Activated CD8-positive, alpha-beta memory T cell treated with anti-CD3 and anti-CD28 coated beads for 4 hours (primary cell): ENCODE results near the gene PTPN14.
"Not testable (repeated sequence)": the region's sequence is repeated elsewhere in the genome, so short reads cannot be mapped to it uniquely, and the experiment has no call there.

ENCODE experiments used
- DNase-seq, 2 donors: peaks; one replicate each; pipeline ENCODE4 v3.0.0-alpha.2; 2020; ENCODE audit warnings: low read depth in 2 of 2

PTPN14 gene

DNA sequence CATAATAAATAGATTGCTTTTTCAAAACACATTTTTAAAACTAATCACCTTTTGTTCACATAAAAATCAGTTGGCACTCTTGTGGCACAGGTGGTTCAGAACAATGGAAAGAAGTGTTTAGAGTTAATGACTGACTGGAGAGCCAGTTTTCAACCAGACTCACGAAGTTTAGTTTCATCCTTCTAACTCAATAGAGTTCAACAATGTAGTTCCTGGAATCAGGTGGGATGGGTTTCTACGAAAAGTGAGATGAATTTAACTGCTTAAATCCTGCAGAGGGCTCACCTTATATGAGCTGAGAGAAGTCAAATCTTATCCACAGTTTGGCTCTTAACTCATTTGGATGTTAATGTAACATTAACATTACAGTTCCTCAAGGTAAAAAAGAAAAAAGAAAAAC lies 153.9 kb downstream of the PTPN14 start:
- no peak for DNase-seq

DNA sequence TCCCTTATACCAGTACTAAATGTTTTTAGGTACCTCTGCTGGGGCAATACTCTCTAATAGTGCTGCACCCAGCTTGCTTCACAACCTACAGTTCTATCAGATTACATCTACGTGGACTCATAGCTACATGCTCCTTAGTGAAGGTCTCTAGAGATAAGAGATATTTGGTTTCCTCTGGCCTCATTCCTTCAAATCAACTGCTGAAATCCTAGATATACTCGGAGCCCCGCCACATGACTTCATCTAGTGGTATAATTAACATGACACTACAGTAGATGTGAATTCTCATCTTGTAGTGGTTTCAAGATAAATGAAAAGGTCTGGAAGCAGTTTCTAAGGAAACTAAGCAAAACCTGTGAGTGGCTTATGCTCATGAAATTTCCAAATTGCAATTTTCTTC lies 155.1 kb downstream of the PTPN14 start:
- DNase-seq, result no peak

DNA sequence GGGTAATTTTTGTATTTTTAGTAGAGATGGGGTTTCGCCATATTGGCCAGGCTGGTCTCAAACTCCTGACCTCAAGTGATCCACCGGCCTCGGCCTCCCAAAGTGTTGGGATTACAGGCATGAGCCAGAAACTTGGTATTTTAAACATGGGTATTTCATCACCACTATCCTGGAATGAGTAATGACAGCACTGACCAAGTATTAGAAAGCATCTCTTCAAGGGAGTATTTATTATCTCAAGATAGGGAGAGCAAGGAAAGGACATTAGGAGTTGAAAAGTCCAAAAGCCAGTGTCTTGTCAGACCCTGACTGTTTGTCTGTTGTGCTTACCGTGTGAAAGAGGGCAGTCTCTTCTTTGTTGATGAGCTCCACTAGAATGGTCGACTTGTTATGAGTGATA lies 156.8 kb downstream of the PTPN14 start:
- not testable (repeated sequence) for DNase-seq

DNA sequence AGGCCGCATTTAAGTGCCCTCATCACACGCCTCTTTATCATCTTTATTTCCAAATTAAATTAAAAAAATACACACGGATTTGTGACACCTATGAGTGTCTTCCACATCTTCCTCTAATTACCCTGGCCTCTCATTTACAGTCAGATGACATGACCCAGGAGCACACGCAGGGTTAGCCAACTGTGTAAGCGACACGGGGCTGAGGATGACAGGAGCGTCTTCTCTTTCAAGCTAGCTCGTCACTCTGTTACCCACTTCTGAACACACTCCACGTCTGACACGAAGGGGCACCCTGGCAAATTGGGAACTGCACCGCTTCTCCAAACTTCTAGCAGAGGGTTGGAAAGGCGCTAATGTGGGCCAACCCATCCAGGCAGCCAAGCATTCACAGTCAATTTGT lies 158.3 kb downstream of the PTPN14 start:
- no peak for DNase-seq

DNA sequence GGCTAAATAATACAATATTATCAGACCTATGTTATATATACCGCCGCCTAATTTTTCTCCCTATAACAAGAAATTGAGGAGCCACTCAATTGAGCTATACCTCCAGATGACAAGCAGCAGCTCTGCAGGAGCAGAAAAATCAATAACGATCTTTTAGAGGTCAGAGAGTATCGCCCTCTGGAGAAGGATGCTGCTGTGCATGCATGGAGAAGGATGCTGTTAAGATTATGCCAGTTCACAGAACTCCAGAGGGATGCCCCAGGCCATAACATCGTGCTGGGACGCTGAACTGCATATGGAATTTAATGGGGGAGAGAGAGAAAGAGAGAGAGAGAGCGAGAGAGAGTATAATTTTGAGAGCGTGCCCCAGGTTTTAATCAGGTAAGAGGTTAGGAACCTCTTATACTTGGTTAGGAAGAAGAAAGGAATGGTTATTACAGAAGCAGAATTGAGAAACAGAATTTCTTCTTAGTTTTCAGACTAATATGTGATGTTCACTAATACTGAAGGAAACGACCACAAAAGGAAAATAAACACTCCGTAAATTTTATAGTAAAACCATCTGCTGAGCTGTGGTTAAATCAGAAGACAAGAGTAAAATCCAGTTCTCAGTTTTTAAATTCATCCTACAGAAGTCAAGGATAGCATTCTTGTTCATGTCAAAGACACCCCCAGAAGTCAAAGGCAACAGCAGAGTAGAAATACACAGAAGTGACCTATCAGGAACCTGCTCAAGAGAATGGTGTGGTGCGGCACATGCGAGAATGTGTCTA lies 159.3 kb downstream of the PTPN14 start:
- no peak for DNase-seq

DNA sequence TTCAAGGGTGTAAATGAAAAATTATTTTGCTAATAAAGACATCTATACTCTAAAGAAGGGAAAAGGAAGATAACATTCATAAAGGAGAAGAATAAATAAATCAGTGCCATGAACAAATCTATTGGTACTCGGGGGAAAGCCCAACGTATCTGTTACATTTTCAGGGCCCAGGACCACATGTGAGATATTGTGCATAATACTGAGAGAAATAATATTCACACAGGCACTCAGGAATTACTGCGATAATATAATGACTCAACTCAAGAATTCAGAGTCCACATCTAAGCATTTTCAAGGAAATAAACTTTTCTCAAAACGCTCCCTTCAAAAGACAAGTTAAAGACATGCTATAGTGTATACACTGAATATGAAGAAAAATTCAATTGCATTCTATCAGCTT lies 161.7 kb downstream of the PTPN14 start:
- no peak for DNase-seq

DNA sequence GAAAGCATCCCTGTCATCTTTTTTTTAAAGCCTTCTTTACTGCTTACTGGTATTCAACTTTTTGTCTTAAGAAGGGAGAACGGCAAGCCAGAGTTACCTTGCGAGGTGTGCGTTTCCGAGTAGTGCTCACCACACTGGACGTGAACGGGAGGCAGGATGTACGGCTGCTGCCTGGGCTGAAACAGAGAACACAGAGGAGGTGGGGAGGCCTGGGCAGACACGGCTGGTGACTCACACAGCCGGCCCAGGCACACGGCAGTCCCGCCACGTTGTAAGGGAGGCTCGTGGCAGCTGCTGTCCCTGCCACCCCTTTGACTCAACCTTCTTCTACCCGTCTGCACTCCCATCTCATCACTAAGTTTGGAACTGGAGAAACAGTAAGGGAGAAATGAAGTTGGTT lies 164.7 kb downstream of the PTPN14 start:
- DNase-seq, result no peak

DNA sequence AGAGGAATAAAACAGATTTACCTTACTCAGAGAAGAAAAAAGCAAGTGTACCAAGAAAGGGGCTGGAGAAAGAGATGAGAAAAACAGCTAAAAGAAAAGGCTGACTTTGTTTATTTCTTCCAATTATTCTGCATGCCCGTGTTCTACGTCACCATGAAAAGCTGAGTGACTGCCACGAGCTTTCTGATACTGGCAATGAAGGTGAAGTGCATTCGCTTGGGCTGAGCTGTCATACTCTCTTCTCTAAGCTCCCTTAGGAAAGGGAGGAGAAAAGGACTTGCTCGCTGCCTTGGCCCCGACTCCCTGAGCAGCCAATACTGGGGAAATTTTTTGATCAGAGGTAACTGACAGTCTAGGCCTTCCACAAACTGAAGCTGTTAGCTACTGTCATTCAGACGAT lies 165.1 kb downstream of the PTPN14 start:
- no peak for DNase-seq

DNA sequence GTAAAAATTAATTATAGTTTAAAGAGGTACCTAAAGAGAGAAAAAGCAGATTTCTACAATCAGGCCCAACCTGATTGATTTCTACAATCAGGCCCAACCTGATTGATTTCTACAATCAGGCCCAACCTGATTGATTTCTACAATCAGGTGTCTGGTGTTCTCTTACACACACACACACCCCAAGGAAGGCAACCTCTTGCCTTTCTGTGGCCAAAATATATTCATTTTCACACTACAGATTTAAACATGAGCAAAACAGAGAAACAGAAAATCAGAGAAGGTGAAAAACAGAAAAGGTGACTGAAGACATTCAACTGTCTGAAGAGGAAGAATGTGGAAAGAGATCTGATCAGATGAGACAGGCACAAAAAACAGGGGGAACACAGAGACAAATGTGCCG lies 166.0 kb downstream of the PTPN14 start:
- no peak for DNase-seq

DNA sequence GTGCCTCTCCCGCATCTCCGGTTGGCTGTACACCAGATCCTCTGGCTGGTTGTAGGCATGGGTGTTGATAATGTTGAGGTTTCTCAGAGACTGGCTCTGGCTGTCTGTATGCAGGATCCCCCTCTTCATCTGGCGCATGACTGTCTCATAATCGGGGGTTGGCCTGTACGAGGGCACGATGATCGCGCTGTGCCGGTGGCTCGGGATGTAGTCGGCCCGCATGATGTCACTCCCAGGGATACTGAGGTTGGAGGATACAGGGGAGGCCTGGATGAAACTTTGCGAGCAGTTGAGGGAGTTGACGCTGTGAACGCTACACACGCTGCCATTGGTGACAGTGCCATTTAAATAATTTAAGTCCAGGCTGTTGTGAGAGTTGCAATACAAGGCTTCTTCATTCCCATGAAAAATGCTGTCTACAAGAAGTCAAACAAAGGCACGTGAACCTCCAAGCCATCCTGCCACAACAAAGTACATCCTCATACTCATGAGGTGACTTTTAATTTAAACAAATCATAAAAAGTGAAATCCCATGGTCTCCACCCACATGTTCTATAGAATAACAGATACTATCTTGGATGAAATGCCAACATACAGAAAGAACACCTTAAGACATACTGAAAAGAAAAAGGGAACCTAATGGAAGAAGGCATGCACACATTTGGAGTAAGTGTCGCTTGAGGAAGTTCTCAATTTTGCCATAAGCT lies 166.9 kb downstream of the PTPN14 start:
- DNase-seq, result no peak

DNA sequence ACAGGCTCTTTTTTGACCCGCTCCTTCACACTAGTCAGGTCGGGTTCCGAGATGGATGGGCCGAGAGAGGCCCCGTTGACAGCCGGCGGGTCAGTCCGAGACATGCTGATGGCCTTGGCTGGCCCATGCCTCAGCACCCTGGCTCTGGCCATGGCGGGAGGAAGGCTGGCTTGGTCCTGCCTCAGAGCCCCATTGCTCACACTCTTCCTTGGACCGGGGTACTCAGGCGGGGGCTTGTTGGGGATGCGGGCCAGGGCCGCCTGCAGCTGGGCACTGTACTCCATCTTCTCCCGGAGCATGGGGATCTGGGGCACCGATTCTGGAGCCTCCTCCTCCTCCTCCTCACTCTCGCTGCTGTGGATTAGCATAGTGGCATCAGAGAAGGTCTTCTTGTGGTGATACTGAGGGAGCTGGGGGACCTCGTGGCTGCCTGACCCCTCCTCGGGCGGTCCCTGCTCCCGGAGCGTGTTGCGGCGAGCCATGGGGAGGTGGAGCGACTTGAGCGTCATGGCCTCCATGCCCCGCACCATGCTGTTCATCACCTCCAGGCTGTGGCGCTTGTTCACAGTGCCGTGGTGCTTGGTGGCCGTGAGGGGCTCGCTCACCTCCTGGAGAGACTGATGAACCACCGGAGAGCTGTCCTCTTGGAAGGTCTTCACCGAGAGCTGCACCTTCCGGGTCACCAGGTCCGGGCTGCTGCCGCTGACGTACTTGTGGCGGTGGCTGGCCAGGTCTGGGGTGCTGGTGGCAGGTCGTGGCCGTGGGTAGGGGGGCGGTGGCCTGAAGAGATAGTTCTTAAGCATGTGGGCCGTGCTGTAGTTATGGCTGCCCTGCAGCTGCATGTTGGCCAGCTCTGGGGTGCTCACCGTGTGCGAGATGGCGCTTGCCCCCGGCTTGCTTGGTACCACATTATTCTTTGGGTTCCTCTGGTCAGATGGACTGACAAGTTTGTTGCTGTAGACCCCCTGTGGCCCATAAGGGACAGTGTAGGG lies 167.7 kb downstream of the PTPN14 start:
- no peak for DNase-seq

DNA sequence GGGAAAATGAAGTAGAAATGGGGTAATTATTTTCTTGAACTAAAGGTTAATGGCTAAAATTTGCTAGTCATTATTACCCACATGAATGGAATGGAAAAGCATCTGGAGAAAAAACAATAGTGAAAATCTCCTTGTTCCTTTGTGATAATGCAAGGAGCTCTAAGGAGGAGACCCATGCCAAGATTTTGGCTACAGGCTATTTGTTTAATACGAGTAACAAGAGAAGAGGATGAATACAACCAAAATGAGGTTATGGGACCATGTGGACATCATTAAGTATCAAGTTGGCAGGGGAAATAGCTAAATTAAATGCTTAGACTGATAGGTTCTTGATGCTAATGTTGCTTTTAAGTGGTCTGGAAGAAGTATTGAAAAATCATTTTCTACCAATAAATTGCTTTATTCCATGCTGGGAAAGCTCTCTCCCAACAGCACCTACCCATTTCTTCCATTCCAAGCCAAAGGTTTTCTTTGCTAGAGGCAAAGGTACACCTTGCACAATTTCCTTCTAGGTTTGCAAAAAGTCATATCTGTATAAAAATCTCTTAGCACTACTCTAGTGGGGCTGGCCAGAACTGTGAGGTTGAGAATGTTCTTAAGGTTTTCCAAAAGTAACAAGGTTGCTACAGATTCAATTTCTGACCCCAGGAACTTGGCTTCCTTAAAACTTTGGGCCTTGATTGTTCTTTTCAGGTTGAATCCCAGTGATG lies 170.3 kb downstream of the PTPN14 start:
- DNase-seq, result no peak

DNA sequence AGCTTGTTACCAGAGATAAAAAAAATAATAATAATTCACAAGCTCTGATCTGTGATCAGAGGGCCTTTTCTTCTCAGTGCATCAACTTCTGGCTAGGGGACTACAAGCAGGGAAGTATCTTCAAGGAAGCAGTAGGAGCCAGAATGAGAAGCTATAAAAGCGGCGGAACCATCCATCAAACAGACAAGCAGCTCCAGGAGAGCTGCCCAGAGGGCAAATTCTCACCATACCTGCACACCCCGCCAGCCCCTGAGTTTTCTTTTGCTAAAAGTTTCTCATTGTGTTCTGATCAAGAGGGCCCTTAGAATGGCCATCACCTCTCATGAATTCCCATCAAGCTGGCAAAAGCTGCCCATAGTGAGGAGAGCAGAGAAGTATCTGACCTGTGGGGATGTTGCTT lies 171.0 kb downstream of the PTPN14 start:
- DNase-seq, result no peak

DNA sequence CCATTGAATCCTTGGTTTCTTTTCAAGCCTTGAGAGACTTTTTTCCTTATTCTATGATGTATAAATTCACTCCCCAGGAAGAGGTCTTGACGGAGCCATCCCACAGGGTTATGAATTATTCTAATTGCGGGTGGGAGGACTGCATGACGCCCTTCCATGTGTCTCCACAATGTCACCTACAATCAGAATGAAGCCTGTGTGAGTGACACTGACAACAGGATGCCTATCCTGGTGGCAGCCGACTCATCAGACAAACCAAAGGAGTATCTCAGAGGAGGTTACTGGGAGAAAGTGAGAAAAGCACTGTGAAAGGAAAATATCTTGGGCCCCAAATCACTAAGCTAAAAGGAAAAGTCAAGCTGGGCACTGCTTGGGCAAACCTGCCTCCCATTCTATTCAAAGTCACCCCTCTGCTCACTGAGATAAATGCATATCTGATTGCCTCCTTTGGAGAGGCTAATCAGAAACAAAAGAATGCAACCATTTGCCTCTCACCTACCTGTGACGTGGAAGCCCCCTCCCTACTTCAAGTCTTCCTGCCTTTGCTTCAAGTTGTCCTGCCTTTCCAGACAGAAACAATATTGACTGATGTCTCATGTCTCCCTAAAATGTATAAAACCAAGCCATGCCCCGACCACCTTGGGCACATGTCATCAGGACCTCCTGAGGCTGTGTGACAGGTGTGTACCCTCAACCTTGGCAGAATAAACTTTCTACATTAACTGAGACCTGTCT lies 172.0 kb downstream of the PTPN14 start:
- no peak for DNase-seq

DNA sequence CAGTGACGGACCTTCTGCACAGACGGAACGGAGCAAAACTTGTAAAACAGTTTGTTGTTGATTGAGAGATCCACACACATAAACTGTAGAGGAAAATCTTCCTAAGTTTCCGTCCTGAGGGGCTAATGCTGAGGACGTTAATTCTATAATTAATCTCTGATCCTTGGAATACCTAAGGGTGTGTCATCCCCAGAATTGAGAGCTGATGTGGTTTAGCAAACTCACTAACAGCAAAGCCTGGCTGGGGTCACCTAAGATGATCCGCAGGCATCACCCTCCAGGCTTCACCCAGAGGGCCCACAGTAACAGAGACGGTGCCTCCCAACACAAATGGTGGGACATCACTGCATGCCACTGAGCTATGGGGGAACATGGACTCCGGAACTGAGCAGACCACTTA lies 172.9 kb downstream of the PTPN14 start:
- DNase-seq, result no peak

DNA sequence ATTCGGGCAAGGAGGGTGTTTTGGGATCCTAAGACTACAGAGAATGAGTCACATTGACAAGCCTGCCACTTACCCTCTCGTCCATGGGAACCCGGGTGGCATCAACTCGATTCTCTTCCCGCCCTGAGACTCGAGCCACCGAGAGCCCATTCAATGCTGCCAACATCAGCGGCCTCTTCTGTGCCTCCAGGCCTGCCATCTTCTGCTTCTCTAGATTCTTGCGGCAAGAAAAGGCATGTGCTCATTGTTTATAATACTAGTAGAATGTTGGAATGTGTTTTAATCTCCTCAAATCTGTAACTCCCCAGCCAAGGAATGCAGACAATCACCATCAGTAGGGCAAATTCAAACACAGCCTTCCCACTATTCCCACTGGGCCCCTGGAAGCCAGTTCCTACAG lies 173.5 kb downstream of the PTPN14 start:
- no peak for DNase-seq

DNA sequence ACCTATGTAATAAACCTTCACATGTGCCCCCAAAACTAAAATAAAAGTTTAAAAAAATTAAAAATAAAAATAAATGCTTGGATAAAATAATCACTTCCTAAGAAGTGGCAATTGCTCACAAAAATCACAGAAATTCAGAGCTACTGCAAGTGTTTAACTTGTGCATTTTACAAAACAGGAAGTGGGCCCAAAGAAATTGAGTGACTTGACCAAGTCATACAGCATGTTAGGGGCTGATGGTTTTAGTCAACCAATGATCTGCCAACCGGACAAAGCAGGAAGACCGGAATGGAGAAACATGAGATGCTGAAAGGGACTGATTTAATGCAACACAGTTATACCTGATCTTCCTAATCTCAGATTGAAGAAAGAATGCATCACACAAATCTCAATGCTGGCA lies 173.9 kb downstream of the PTPN14 start:
- no peak for DNase-seq

DNA sequence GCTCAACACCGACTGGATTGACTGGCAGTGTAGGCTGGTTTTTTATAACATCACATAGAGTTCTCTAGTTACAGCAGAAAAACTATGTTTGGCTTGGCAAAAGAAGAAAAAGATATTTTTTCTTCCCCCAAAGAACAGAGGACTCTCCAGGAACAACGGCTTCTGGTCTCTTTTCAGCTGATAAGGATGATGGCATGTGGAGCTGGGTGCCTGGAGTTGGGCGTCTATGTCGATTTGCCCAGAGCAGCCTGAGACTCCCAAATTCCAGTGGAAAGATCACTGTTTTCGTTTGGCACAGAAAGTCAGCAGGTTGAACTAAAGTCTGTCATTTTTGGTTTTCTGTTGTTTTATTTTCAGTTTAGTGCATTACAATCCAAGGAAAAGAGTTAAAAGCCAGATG lies 179.3 kb downstream of the PTPN14 start:
- no peak for DNase-seq

DNA sequence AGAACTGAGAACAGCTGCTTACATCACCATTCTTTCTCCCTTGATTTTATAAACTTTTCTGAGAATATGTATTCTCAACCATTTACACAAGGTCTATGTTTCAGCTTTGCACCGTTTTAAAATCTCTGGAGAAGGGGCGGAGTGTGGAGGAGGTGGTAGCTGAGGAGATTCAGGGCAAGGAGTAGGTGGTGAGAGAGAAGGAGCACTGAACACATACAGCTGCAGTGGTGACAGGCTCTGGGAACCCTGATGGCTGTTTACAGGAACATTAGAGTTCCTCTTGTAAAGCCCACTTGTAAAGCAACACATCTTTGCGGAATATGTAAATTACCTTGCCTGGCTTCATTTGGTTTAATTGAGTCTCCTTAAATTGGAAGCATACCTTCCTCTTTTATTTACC lies 180.8 kb downstream of the PTPN14 start:
- no peak for DNase-seq

DNA sequence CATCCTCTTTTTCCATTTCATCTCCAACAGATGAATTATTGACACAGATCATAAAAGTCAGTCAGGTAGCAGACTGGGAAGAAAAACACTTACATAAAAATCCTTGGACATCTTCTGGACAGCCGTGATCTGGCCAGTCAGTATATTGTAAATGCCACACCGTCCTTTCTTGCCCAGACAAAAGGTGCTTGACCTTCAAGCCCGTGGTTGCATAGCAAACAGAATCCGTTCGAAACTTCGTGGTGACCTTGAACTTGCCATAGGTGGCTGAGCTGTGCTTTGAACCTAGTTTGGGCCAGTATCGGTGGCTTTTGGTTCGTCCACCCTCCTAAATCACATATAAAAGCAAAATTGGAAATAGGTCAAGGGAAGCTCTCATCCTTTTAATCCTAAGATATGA lies 182.0 kb downstream of the PTPN14 start:
- DNase-seq, result no peak

DNA sequence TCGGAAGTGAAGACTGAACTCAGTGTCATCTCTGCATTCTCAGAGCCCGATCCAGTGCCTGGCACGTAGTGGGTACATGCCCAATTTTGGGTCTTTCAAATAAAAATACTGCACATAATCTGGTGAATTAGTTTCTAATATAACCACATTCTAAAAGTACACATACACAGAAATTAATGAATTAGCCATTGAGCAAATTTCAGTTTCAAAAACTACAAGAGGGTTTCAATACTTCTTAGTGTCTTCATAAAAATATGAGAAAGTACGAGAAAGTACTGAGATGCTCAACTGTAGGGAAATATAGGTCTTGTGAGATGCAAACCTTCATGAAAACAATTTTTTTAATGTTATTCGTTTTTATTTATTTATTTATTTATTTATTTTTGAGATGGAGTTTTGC lies 183.6 kb downstream of the PTPN14 start:
- no peak for DNase-seq
